SK-N-SH treated with all-trans-retinoic acid at 6 μM for 48 hours (cell line): ENCODE data around the gene LSMEM2.
A peak's percentile ranks its signal among the peaks of the same experiment; 100 is the strongest.
"Not testable (repeated sequence)": the region's sequence is repeated elsewhere in the genome, so short reads cannot be mapped to it uniquely, and the experiment has no call there.

Experiments
- ATAC-seq: fragments of 200-7000 bp; cut with Tn5 transposase; 3 replicates; pipeline ENCODE4 v1.9.1; 2020; ENCODE audit warnings: mild to moderate bottlenecking, moderate library complexity
- ARNTL ChIP-seq: fragments of 450-650 bp; formaldehyde crosslinking; IDR thresholded peaks from 2 replicates; pipeline ENCODE4 v1.5.0; 2020; ENCODE audit warnings: low read depth, mild to moderate bottlenecking, moderate library complexity, borderline replicate concordance
- BACH2 ChIP-seq: fragments of 250-450 bp; sonication (Bioruptor Pico); IDR thresholded peaks from 2 replicates; pipeline ENCODE4 v1.9.0; 2021; ENCODE audit warnings: mild to moderate bottlenecking, borderline replicate concordance
- ESRRG ChIP-seq: fragments of 250-450 bp; sonication (Bioruptor Pico); IDR thresholded peaks from 2 replicates; pipeline ENCODE4 v1.6.1; 2021; ENCODE audit warnings: mild to moderate bottlenecking
- GLIS3 ChIP-seq: fragments of 250-450 bp; sonication (Bioruptor Pico); IDR thresholded peaks from 2 replicates; pipeline ENCODE4 v1.5.0; 2020; ENCODE audit warnings: mild to moderate bottlenecking, moderate library complexity
- ISL1 ChIP-seq: fragments of 250-450 bp; sonication (Bioruptor Pico); IDR thresholded peaks from 2 replicates; pipeline ENCODE4 v2.1.2; 2022; ENCODE audit warnings: mild to moderate bottlenecking, moderate library complexity
- OSR1 ChIP-seq: fragments of 250-450 bp; sonication (Bioruptor Pico); IDR thresholded peaks from 2 replicates; pipeline ENCODE4 v1.8.0; 2022; ENCODE audit warnings: moderate library complexity, mild to moderate bottlenecking, inconsistent platforms
- PPARA ChIP-seq: fragments of 250-450 bp; sonication (Bioruptor Pico); IDR thresholded peaks from 2 replicates; pipeline ENCODE4 v1.5.0; 2020; ENCODE audit warnings: mild to moderate bottlenecking, borderline replicate concordance
- RARB ChIP-seq: fragments of 250-450 bp; sonication (Bioruptor Pico); IDR thresholded peaks from 2 replicates; pipeline ENCODE4 v1.8.0; 2021; ENCODE audit warnings: mild to moderate bottlenecking, moderate library complexity
- SNAI2 ChIP-seq: fragments of 250-450 bp; sonication (Bioruptor Pico); IDR thresholded peaks from 2 replicates; pipeline ENCODE4 v1.5.0; 2020; ENCODE audit warnings: mild to moderate bottlenecking, moderate library complexity
- ZC3H10 ChIP-seq: fragments of 250-450 bp; sonication (Bioruptor Pico); IDR thresholded peaks from 2 replicates; pipeline ENCODE4 v1.5.1; 2021; ENCODE audit warnings: mild to moderate bottlenecking, moderate library complexity
- ZFP3 ChIP-seq: fragments of 250-450 bp; sonication (Bioruptor Pico); IDR thresholded peaks from 2 replicates; pipeline ENCODE4 v1.5.0; 2020; ENCODE audit warnings: mild to moderate bottlenecking, moderate library complexity
- ZNF565 ChIP-seq: fragments of 450-650 bp; formaldehyde crosslinking; conservative IDR thresholded peaks from 2 replicates; pipeline ENCODE4 v1.5.0; 2020; ENCODE audit warnings: low read depth, mild to moderate bottlenecking, moderate library complexity
- ZNF70 ChIP-seq: fragments of 450-650 bp; formaldehyde crosslinking; IDR thresholded peaks from 2 replicates; pipeline ENCODE4 v1.5.0; 2020; ENCODE audit warnings: mild to moderate bottlenecking, moderate library complexity
- ZNF8 ChIP-seq: fragments of 450-650 bp; formaldehyde crosslinking; IDR thresholded peaks from 2 replicates; pipeline ENCODE4 v1.5.0; 2020; ENCODE audit warnings: mild to moderate bottlenecking, moderate library complexity
- TF ChIP-seq, protein P1 (sequence below): fragments of 250-450 bp; sonication (Bioruptor Pico); IDR thresholded peaks from 2 replicates; pipeline ENCODE4 v1.5.0; 2020; ENCODE audit warnings: mild to moderate bottlenecking, moderate library complexity
- TF ChIP-seq, protein P2 (sequence below): fragments of 250-450 bp; sonication (Bioruptor Pico); IDR thresholded peaks from 2 replicates; pipeline ENCODE4 v1.5.1; 2020; ENCODE audit warnings: low read depth, mild to moderate bottlenecking, moderate library complexity
- TF ChIP-seq, protein P3 (sequence below): fragments of 250-450 bp; sonication (Bioruptor Pico); IDR thresholded peaks from 2 replicates; pipeline ENCODE4 v1.8.0; 2021; ENCODE audit warnings: low read depth, mild to moderate bottlenecking, moderate library complexity, borderline replicate concordance
- TF ChIP-seq, protein P4 (sequence below): fragments of 250-450 bp; sonication (Bioruptor Pico); IDR thresholded peaks from 2 replicates; pipeline ENCODE4 v1.8.0; 2020; ENCODE audit warnings: mild to moderate bottlenecking, moderate library complexity, borderline replicate concordance
- TF ChIP-seq, protein P5 (sequence below): fragments of 250-450 bp; sonication (Bioruptor Pico); IDR thresholded peaks from 2 replicates; pipeline ENCODE4 v1.5.1; 2021; ENCODE audit warnings: mild to moderate bottlenecking, moderate library complexity

The LSMEM2 gene

DNA sequence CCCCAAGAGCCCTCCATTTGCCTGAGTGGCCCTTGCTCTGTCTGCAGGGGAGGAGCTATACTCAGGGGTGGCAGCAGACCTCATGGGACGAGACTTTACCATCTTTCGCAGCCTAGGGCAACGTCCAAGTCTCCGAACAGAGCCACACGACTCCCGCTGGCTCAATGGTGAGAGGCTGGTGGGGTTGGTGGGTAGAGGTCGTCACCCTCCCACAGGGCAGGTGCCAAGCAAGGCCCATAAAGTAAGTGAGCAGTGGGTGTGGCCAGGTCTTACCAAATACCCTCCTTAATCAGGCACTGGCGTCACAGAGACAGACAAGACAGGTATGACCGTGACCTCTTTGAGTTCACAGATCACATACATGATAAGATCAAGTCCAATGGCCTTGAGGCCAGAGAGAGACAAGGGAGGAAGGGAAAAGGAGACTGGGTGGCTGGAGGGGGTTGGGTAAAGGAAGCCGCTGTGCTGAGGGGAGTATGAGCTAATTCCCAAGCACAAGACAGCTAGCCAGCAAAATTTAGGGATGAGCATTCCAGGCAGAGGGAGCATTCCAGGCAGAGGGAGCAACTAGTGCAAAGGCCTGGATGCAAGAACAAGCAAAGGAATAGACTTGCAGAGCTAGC lies 7.5 kb upstream of the LSMEM2 start (continued):
- TF ChIP-seq, protein P1, sequence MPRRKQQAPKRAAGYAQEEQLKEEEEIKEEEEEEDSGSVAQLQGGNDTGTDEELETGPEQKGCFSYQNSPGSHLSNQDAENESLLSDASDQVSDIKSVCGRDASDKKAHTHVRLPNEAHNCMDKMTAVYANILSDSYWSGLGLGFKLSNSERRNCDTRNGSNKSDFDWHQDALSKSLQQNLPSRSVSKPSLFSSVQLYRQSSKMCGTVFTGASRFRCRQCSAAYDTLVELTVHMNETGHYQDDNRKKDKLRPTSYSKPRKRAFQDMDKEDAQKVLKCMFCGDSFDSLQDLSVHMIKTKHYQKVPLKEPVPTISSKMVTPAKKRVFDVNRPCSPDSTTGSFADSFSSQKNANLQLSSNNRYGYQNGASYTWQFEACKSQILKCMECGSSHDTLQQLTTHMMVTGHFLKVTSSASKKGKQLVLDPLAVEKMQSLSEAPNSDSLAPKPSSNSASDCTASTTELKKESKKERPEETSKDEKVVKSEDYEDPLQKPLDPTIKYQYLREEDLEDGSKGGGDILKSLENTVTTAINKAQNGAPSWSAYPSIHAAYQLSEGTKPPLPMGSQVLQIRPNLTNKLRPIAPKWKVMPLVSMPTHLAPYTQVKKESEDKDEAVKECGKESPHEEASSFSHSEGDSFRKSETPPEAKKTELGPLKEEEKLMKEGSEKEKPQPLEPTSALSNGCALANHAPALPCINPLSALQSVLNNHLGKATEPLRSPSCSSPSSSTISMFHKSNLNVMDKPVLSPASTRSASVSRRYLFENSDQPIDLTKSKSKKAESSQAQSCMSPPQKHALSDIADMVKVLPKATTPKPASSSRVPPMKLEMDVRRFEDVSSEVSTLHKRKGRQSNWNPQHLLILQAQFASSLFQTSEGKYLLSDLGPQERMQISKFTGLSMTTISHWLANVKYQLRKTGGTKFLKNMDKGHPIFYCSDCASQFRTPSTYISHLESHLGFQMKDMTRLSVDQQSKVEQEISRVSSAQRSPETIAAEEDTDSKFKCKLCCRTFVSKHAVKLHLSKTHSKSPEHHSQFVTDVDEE (CRISPR knock-in tag), result no peak
- no peak for TF ChIP-seq GLIS3 (CRISPR knock-in tag)
- TF ChIP-seq, all 23 proteins: peak for 0

DNA sequence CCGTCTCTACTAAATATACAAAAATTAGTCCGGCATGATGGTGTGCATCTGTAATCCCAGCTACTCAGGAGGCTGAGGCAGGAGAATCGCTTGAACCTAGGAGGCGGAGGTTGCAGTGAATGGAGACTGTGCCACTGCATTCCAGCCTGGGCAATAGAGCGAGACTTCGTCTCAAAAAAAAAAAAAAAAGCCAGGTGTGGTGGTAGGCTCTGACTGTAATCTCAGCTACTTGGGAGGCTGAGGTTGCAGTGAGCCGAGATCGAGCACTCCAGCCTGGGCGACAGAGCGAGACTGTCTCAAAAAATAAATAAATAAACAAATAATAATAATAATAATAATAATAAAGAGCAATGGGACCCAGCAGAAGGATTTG lies 6.4 kb upstream of the LSMEM2 start:
- ATAC-seq, result not testable (repeated sequence)

DNA sequence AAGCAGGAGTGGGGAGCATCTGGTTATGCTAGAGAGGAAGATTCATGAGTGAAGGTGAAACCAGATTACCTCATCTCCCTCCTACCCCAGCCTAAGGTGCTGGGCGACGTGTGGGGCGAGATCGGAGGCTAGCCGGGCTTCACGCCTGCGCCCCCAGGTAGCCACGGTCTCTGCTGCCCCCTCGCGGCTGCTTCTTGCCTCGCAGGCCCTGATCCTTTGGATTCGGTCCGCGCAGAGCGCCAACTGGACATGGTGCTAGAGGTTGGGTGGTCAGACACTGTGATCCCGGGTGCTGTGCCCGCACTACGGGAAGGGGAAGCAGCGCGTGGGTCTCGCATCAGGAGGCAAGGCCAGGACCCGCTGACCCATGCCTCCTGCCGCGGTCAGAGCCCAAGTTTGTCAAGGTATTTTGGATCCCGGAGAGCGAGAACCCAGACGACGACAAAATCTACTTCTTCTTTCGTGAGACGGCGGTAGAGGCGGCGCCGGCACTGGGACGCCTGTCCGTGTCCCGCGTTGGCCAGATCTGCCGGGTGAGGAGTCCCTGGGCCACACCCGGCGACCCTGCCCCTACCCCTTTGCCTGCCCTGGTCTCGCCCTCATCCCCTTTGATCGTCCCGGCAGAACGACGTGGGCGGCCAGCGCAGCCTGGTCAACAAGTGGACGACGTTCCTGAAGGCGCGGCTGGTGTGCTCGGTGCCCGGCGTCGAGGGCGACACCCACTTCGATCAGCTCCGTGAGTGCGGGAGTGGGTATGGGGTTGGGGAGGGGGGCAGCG lies 5.8 kb upstream of the LSMEM2 start:
- peak; percentile 74 for ATAC-seq
- no peak for TF ChIP-seq SNAI2

DNA sequence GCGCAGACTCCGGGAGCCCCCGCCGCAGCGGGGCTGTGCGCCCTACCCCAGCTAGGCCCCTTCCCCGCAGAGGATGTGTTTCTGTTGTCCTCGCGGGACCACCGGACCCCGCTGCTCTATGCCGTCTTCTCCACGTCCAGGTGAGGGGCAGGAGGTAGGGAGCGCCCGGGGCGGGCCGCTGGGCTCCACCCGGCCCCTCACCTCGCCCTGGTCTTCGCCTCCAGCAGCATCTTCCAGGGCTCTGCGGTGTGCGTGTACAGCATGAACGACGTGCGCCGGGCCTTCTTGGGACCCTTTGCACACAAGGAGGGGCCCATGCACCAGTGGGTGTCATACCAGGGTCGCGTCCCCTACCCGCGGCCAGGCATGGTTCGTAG lies 5.2 kb upstream of the LSMEM2 start:
- TF ChIP-seq OSR1 (CRISPR knock-in tag) (no peak), ESRRG (CRISPR knock-in tag) (no peak), ISL1 (CRISPR knock-in tag) (no peak), RARB (CRISPR knock-in tag) (no peak), PPARA (CRISPR knock-in tag) (no peak), ZNF70 (CRISPR knock-in tag) (no peak), ZFP3 (no peak), ZNF8 (CRISPR knock-in tag) (no peak), BACH2 (CRISPR knock-in tag) (no peak), ARNTL (CRISPR knock-in tag) (no peak), GLIS3 (CRISPR knock-in tag) (no peak), ZC3H10 (no peak), ZNF565 (CRISPR knock-in tag) (no peak)
- TF ChIP-seq, protein P1 (CRISPR knock-in tag), result no peak
- TF ChIP-seq, protein P2, sequence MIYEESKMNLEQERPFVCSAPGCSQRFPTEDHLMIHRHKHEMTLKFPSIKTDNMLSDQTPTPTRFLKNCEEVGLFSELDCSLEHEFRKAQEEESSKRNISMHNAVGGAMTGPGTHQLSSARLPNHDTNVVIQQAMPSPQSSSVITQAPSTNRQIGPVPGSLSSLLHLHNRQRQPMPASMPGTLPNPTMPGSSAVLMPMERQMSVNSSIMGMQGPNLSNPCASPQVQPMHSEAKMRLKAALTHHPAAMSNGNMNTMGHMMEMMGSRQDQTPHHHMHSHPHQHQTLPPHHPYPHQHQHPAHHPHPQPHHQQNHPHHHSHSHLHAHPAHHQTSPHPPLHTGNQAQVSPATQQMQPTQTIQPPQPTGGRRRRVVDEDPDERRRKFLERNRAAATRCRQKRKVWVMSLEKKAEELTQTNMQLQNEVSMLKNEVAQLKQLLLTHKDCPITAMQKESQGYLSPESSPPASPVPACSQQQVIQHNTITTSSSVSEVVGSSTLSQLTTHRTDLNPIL (CRISPR knock-in tag), result no peak
- TF ChIP-seq, protein P3, sequence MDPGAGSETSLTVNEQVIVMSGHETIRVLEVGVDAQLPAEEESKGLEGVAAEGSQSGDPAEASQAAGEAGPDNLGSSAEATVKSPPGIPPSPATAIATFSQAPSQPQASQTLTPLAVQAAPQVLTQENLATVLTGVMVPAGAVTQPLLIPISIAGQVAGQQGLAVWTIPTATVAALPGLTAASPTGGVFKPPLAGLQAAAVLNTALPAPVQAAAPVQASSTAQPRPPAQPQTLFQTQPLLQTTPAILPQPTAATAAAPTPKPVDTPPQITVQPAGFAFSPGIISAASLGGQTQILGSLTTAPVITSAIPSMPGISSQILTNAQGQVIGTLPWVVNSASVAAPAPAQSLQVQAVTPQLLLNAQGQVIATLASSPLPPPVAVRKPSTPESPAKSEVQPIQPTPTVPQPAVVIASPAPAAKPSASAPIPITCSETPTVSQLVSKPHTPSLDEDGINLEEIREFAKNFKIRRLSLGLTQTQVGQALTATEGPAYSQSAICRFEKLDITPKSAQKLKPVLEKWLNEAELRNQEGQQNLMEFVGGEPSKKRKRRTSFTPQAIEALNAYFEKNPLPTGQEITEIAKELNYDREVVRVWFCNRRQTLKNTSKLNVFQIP (CRISPR knock-in tag), result no peak
- TF ChIP-seq, protein P4, sequence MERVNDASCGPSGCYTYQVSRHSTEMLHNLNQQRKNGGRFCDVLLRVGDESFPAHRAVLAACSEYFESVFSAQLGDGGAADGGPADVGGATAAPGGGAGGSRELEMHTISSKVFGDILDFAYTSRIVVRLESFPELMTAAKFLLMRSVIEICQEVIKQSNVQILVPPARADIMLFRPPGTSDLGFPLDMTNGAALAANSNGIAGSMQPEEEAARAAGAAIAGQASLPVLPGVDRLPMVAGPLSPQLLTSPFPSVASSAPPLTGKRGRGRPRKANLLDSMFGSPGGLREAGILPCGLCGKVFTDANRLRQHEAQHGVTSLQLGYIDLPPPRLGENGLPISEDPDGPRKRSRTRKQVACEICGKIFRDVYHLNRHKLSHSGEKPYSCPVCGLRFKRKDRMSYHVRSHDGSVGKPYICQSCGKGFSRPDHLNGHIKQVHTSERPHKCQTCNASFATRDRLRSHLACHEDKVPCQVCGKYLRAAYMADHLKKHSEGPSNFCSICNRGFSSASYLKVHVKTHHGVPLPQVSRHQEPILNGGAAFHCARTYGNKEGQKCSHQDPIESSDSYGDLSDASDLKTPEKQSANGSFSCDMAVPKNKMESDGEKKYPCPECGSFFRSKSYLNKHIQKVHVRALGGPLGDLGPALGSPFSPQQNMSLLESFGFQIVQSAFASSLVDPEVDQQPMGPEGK (CRISPR knock-in tag), result no peak
- TF ChIP-seq, protein P5, sequence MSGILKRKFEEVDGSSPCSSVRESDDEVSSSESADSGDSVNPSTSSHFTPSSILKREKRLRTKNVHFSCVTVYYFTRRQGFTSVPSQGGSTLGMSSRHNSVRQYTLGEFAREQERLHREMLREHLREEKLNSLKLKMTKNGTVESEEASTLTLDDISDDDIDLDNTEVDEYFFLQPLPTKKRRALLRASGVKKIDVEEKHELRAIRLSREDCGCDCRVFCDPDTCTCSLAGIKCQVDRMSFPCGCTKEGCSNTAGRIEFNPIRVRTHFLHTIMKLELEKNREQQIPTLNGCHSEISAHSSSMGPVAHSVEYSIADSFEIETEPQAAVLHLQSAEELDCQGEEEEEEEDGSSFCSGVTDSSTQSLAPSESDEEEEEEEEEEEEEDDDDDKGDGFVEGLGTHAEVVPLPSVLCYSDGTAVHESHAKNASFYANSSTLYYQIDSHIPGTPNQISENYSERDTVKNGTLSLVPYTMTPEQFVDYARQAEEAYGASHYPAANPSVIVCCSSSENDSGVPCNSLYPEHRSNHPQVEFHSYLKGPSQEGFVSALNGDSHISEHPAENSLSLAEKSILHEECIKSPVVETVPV (CRISPR knock-in tag), result no peak
- ATAC-seq, result no peak
